Endodermal cell (in vitro differentiated cells): ENCODE measurements around the gene LASP1. TPM values are rescaled to one million over a fixed set of nuclear protein-coding genes. Genes with fewer than 3 reads are reported as not detected.

Experiments used
- DNase-seq: peaks from one replicate; pipeline ENCODE4 v3.0.0-alpha.2; 2017
- H3K27ac ChIP-seq: 2 replicates; pipeline ENCODE4 v1.5.1; 2013; ENCODE audit warnings: mild to moderate bottlenecking, low read depth, low read length, moderate library complexity
- H3K27me3 ChIP-seq: 2 replicates; pipeline ENCODE4 v1.6.1; 2013; ENCODE audit warnings: mild to moderate bottlenecking, low read length, moderate library complexity; ENCODE audit not compliant: insufficient read depth, control insufficient read depth, poor library complexity, severe bottlenecking
- H3K36me3 ChIP-seq: 2 replicates; pipeline ENCODE4 v1.7.0; 2013; ENCODE audit warnings: mild to moderate bottlenecking, low read length, moderate library complexity; ENCODE audit not compliant: control insufficient read depth, insufficient read depth
- H3K4me1 ChIP-seq: one replicate; pipeline ENCODE4 v1.7.0; 2013; ENCODE audit warnings: low read length; ENCODE audit not compliant: control insufficient read depth, insufficient read depth
- H3K4me3 ChIP-seq: 2 replicates; pipeline ENCODE4 v1.5.1; 2013; ENCODE audit warnings: mild to moderate bottlenecking, low read length, moderate library complexity
- H3K9ac ChIP-seq: 2 replicates; pipeline ENCODE4 v1.6.1; 2013; ENCODE audit warnings: mild to moderate bottlenecking, low read length, moderate library complexity; ENCODE audit not compliant: poor library complexity, severe bottlenecking; ENCODE audit errors: extremely low read depth
- H3K9me3 ChIP-seq: 2 replicates; pipeline ENCODE4 v1.6.1; 2013; ENCODE audit warnings: mild to moderate bottlenecking, low read length, moderate library complexity; ENCODE audit not compliant: control insufficient read depth
- H3K27ac Mint-ChIP-seq: 2 replicates; pipeline ENCODE4 v1.8.0; 2020; ENCODE audit warnings: mixed read lengths
- H3K27me3 Mint-ChIP-seq: 2 replicates; pipeline ENCODE4 v1.8.0; 2021; ENCODE audit warnings: mild to moderate bottlenecking, mixed read lengths; ENCODE audit not compliant: insufficient read depth
- H3K36me3 Mint-ChIP-seq: 2 replicates; pipeline ENCODE4 v1.8.0; 2020; ENCODE audit warnings: low read depth, mixed read lengths
- H3K4me1 Mint-ChIP-seq: 2 replicates; pipeline ENCODE4 v1.8.0; 2020; ENCODE audit warnings: mixed read lengths
- H3K4me3 Mint-ChIP-seq: 2 replicates; pipeline ENCODE4 v1.8.0; 2020; ENCODE audit warnings: mild to moderate bottlenecking, moderate library complexity, mixed read lengths
- H3K9me3 Mint-ChIP-seq: 2 replicates; pipeline ENCODE4 v1.8.0; 2020; ENCODE audit warnings: mild to moderate bottlenecking, mixed read lengths
- CTCF ChIP-seq: fragments of 200-600 bp; sonication (generic); conservative IDR thresholded peaks from 2 replicates; pipeline ENCODE4 v1.5.0; 2021; ENCODE audit warnings: antibody characterized with exemption, mild to moderate bottlenecking
- WGBS, 2 experiments: methylation state at CpG; one replicate each; pipeline versions ENCODE4 v1.1.5 to v1.1.7; 2013; ENCODE audit warnings: missing lambda C conversion rate in 2 of 2, mixed read lengths in 1 of 2; ENCODE audit not compliant: insufficient coverage in 1 of 2, insufficient read length in 1 of 2; 5-methylcytosine and 5-hydroxymethylcytosine counted together
- total RNA-seq, 2 donors: library from RNA; stranded (reverse); fragmentation: NEBNext Ultra II Directional in 1 of 2; extraction: Animal tissue kit (Norgen Biotek cat#: 25700) in 1 of 2; gene quantifications; 2 replicates in 1 of 2; 3 replicates in 1 of 2; pipeline ENCODE4 v1.2.1, GENCODE V29; 2021

LASP1 gene
- total RNA-seq, 2 donors from 2014 or later = 168 to 177 TPM

- no peak overlapping the region for H3K4me3 Mint-ChIP-seq
- peak; percentile 76 for DNase-seq
- peaks cover 55% of the 10 kb centered on the region for H3K36me3 Mint-ChIP-seq
- Histone ChIP-seq H3K27ac (no peak overlapping the region), H3K36me3 (peaks cover 77% of the 10 kb centered on the region), H3K4me3 (no peak overlapping the region), H3K9ac (no peak overlapping the region), H3K27me3 (no peaks in the 10 kb centered on the region), H3K4me1 (peaks cover 4% of the 10 kb centered on the region), H3K9me3 (no peaks in the 10 kb centered on the region)
- no peaks in the 10 kb centered on the region for H3K27me3 Mint-ChIP-seq
- peaks cover 24% of the 10 kb centered on the region for H3K4me1 Mint-ChIP-seq
- 78 to 86% methylated on average over 11 to 13 of the region's 13 CpGs for WGBS, 2 experiments
- no peak for TF ChIP-seq CTCF
- H3K27ac Mint-ChIP-seq = peak overlapping the region; percentile 55
- no peaks in the 10 kb centered on the region for H3K9me3 Mint-ChIP-seq
Measured at GRCh38 chr17:38896346-38896954, 26.6 kb downstream of the LASP1 start.

GRCh38 chr17:38897176-38897575 is 27.3 kb downstream of the LASP1 start:
- no peak for TF ChIP-seq CTCF
- H3K27ac ChIP-seq = no peak overlapping the region
- WGBS, 2 experiments = 93 to 95% methylated on average over 3 to 6 of the region's 6 CpGs
- peaks cover 73% of the 10 kb centered on the region for H3K36me3 ChIP-seq
- Mint-ChIP-seq H3K4me3 (no peak overlapping the region), H3K4me1 (peaks cover 24% of the 10 kb centered on the region), H3K36me3 (peaks cover 48% of the 10 kb centered on the region), H3K9me3 (no peaks in the 10 kb centered on the region), H3K27ac (no peak overlapping the region), H3K27me3 (no peaks in the 10 kb centered on the region)
- DNase-seq = no peak
- peaks cover 4% of the 10 kb centered on the region for H3K4me1 ChIP-seq
- no peaks in the 10 kb centered on the region for H3K27me3 ChIP-seq
- no peak overlapping the region for H3K9ac ChIP-seq
- no peaks in the 10 kb centered on the region for H3K9me3 ChIP-seq
- no peak overlapping the region for H3K4me3 ChIP-seq

- DNase-seq = no peak
- Histone ChIP-seq H3K27ac (no peak overlapping the region), H3K27me3 (no peaks in the 10 kb centered on the region), H3K9me3 (no peaks in the 10 kb centered on the region), H3K4me3 (no peak overlapping the region), H3K36me3 (peaks cover 71% of the 10 kb centered on the region), H3K4me1 (peaks cover 4% of the 10 kb centered on the region), H3K9ac (no peak overlapping the region)
- 79 to 84% methylated on average over 5 to 12 of the region's 12 CpGs for WGBS, 2 experiments
- Mint-ChIP-seq H3K27me3 (no peaks in the 10 kb centered on the region), H3K27ac (peak overlapping the region; percentile 86), H3K36me3 (peaks cover 46% of the 10 kb centered on the region), H3K4me1 (peaks cover 24% of the 10 kb centered on the region), H3K4me3 (no peak overlapping the region), H3K9me3 (no peaks in the 10 kb centered on the region)
- TF ChIP-seq CTCF = no peak
Measured at GRCh38 chr17:38897671-38898290, 27.9 kb downstream of the LASP1 start.
